PC-3 (cell line): ENCODE data around the gene ACBD4. TPM values are rescaled to one million over a fixed set of nuclear protein-coding genes. Genes with fewer than 3 reads are reported as not detected.

Experiments used
- ATAC-seq: fragments of 200-7000 bp; cut with Tn5 transposase; 2 replicates; pipeline ENCODE4 v1.9.1; 2020; ENCODE audit warnings: mild to moderate bottlenecking, moderate library complexity
- BruUV-seq: library from RNA; stranded (reverse); fragments of 400-500 nt; replicated peaks from 2 replicates; lab custom pipeline; 2021; lab: Mats Ljungman, UMichigan
- CTCF ChIA-PET: fragments of 300-600 bp; sonication (Branson Sonifier 250); formaldehyde crosslinking; loops from one replicate; lab custom pipeline; 2022; ENCODE audit warnings: antibody characterized with exemption; lab: Charles Lee
- POLR2A ChIA-PET: fragments of 300-600 bp; sonication (Branson Sonifier 250); formaldehyde crosslinking; loops from one replicate; lab custom pipeline; 2022; ENCODE audit warnings: antibody characterized with exemption; ENCODE audit not compliant: unreplicated experiment; lab: Charles Lee
- DNase-seq: peaks from one replicate; pipeline ENCODE4 v3.0.0-alpha.2; 2015
- H2AFZ ChIP-seq: fragments of 300-600 bp; sonication (generic); 2 replicates; pipeline ENCODE4 v1.6.0; 2016; ENCODE audit warnings: antibody characterized with exemption, low read length
- H3F3A ChIP-seq: fragments of 300-600 bp; sonication (generic); one replicate; pipeline ENCODE4 v1.6.0; 2017; ENCODE audit warnings: antibody characterized with exemption, low read length, control low read depth, mild to moderate bottlenecking; ENCODE audit not compliant: unreplicated experiment
- H3K27ac ChIP-seq: fragments of 300-600 bp; sonication (generic); 2 replicates; pipeline ENCODE4 v1.5.1; 2016; ENCODE audit warnings: mild to moderate bottlenecking, low read length
- H3K27me3 ChIP-seq: fragments of 300-600 bp; sonication (generic); 2 replicates; pipeline ENCODE4 v1.6.1; 2016; ENCODE audit warnings: low read length, mixed read lengths
- H3K36me3 ChIP-seq: fragments of 300-600 bp; sonication (generic); 2 replicates; pipeline ENCODE4 v1.6.1; 2016; ENCODE audit warnings: low read depth, mixed run types, low read length, mixed read lengths
- H3K4me1 ChIP-seq: fragments of 300-600 bp; sonication (generic); 2 replicates; pipeline ENCODE4 v1.5.1; 2016; ENCODE audit warnings: low read length; ENCODE audit not compliant: insufficient read depth
- H3K4me2 ChIP-seq: fragments of 300-600 bp; sonication (generic); 2 replicates; pipeline ENCODE4 v1.6.0; 2016; ENCODE audit warnings: low read length
- H3K4me3 ChIP-seq: fragments of 300-600 bp; sonication (generic); 2 replicates; pipeline ENCODE4 v1.5.1; 2016; ENCODE audit warnings: mild to moderate bottlenecking, low read length, mixed read lengths
- H3K79me2 ChIP-seq: fragments of 300-600 bp; sonication (generic); 2 replicates; pipeline ENCODE4 v1.6.1; 2017; ENCODE audit warnings: low read length, mixed read lengths
- H3K9ac ChIP-seq: fragments of 300-600 bp; sonication (generic); 2 replicates; pipeline ENCODE4 v1.6.0; 2016; ENCODE audit warnings: mild to moderate bottlenecking, low read length
- H3K9me2 ChIP-seq: fragments of 300-600 bp; sonication (generic); replicated peaks from 2 replicates; pipeline ENCODE4 v1.6.1; 2016; ENCODE audit warnings: mixed run types, low read length, mixed read lengths
- H3K9me3 ChIP-seq: fragments of 300-600 bp; sonication (generic); 2 replicates; pipeline ENCODE4 v1.6.1; 2016; ENCODE audit warnings: low read length, mixed read lengths
- H4K20me1 ChIP-seq: fragments of 300-600 bp; sonication (generic); 2 replicates; pipeline ENCODE4 v1.6.1; 2016; ENCODE audit warnings: low read length, mixed read lengths
- CTCF ChIP-seq: fragments of 300-600 bp; sonication (generic); conservative IDR thresholded peaks from 2 replicates; pipeline ENCODE4 v1.5.1; 2017; ENCODE audit warnings: antibody characterized with exemption, low read depth, mild to moderate bottlenecking, low read length
- EZH2 ChIP-seq: fragments of 300-600 bp; sonication (generic); IDR thresholded peaks from one replicate; pipeline ENCODE4 v1.6.1; 2017; ENCODE audit warnings: antibody characterized with exemption, mild to moderate bottlenecking, low read length; ENCODE audit not compliant: unreplicated experiment
- EZH2phosphoT487 ChIP-seq: fragments of 300-600 bp; sonication (generic); IDR thresholded peaks from 2 replicates; pipeline ENCODE4 v1.6.1; 2018; ENCODE audit warnings: mild to moderate bottlenecking, antibody characterized with exemption, low read length, borderline replicate concordance
- intact Hi-C: fragments of 100-400 bp; cut with micrococcal nuclease; formaldehyde crosslinking; loops from 2 replicates; pipeline ENCODE4 v1.9.0; 2023
- total RNA-seq: library from RNA; depleted of rRNA; stranded (reverse); fragments of >200 nt; gene quantifications from 2 replicates; pipeline ENCODE4 v1.2.3, GENCODE V29; 2014

ACBD4 gene
- total RNA-seq, 1 experiment from 2014 or later: 12.9 TPM

GRCh38 chr17:45150911-45151809 is 15.7 kb downstream of the ACBD4 start:
- no TSS peak for BruUV-seq

DNA sequence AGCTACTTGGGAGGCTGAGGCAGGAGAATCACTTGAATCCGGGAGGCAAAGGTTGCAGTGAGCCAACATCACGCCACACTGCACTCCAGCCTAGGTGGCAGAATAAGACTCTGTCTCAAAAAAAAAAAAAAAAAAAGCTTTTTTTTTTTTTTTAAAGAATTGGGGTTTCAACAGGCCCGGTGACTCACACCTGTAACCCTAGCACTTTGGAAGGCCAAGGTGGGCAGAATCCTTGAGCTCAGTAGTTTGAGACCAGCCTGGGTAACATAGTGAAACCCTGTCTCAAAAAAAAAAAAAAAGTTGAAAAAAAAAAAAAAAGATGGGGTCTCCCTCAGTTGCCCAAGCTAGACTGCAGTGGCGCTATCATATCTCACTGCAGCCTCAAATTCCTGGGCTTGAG is 19.5 kb downstream of the ACBD4 start:
- H3K36me3 ChIP-seq: 0 out of 2 replicates have a peak, but pooled peaks cover 4% of the 10 kb centered on the region
- intact Hi-C loops: no loop called here
- POLR2A ChIA-PET: interaction anchor here (0.5 to 0.6 kb wide), 2 partner anchors 11 to 42 kb away, joined by 3 to 4 read pairs; no protein-coding TSS in a partner anchor
- no peaks in the 10 kb centered on the region for H3K27me3 ChIP-seq
- H4K20me1 ChIP-seq: peaks cover 19% of the 10 kb centered on the region
- H2AFZ ChIP-seq: no peak overlapping the region
- peak overlapping the region; percentile 14; the same call in 1 of the 2 replicates for H3K4me2 ChIP-seq
- no peaks in the 10 kb centered on the region for H3K9me3 ChIP-seq
- peaks cover 50% of the 10 kb centered on the region for H3K79me2 ChIP-seq
- no peak for ATAC-seq
- no peak for DNase-seq
- TF ChIP-seq EZH2: no peak
- TF ChIP-seq EZH2phosphoT487: no peak
- TF ChIP-seq CTCF: no peak
- BruUV-seq: no TSS peak
- H3K9ac ChIP-seq: no peak overlapping the region
- H3K4me3 ChIP-seq: no peak overlapping the region
- H3K4me1 ChIP-seq: peaks cover 43% of the 10 kb centered on the region
- H3K9me2 ChIP-seq: no peaks in the 10 kb centered on the region
- peaks cover 8% of the 10 kb centered on the region for H3F3A ChIP-seq
- CTCF ChIA-PET: interaction anchor here (0.5 to 2.1 kb wide), 5 partner anchors 11 to 136 kb away, joined by 3 to 18 read pairs (median 5); partner anchors contain the start of gene ACBD4
- H3K27ac ChIP-seq: no peak overlapping the region

More at GRCh38 chr17:45150911-45151809, 15.7 kb downstream of the ACBD4 start:
- ChIA-PET POLR2A (interaction anchor here (0.5 to 4.2 kb wide), 10 partner anchors 7 to 273 kb away, joined by 4 to 77 read pairs (median 8); partner anchors contain the start of genes ACBD4 and HEXIM2), CTCF (interaction anchor here (0.5 to 5.3 kb wide), 9 partner anchors 9 to 63 kb away, joined by 3 to 153 read pairs (median 9); partner anchors contain the start of genes ACBD4, HEXIM2 and PLCD3)
- ATAC-seq: no peak
- Histone ChIP-seq H3K9me2 (no peaks in the 10 kb centered on the region), H2AFZ (no peak overlapping the region), H3K4me1 (peaks cover 27% of the 10 kb centered on the region), H4K20me1 (peaks cover 34% of the 10 kb centered on the region), H3K4me3 (peak overlapping the region; percentile 91), H3K36me3 (0 out of 2 replicates have a peak, but pooled peaks cover 4% of the 10 kb centered on the region), H3K27ac (no peak overlapping the region), H3K9me3 (no peaks in the 10 kb centered on the region), H3K9ac (peak overlapping the region; percentile 76), H3K79me2 (peaks cover 58% of the 10 kb centered on the region), H3F3A (peaks cover 8% of the 10 kb centered on the region), H3K27me3 (no peaks in the 10 kb centered on the region), H3K4me2 (peak overlapping the region; percentile 92)
- intact Hi-C loops: no loop called here
- no peak for DNase-seq
- no peak for TF ChIP-seq EZH2phosphoT487
- no peak for TF ChIP-seq CTCF
- TF ChIP-seq EZH2: no peak
